ENCODE results near the gene FUT2. TPM values are rescaled to one million over a fixed set of nuclear protein-coding genes. Genes with fewer than 3 reads are reported as not detected.

Gene FUT2
- polyA plus RNA-seq, 1 donor from 2014 or later = not detected

DNA sequence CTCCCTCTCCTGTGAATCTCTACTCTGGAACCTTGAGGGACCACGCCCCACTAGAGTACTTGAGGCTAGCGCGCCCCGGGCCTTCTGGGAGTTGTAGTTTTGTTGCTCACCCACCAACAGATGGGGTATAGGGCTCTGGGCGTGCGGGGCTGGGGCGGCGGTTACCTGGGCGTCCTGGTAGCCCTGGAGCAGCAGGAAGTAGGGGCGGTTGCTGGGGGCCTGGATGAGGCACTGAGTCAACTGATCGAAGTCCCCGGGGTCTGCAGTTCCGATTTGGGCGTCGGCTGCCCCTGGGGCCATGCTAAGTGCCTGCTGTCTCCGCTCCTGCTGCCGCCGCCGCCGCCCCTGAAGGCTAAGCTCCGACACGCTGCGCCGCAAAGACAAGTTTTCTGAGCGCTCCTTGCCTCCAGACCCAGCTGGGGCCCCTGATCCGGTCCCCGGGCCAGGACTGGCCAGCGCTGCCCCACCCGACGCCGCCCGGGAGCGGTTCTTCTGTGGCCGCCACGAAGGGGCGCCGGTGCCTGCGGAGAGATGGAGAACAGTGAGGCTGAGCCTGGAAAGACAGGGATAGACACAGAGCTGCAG is 39.4 kb downstream of the FUT2 start:
- H3K4me2 ChIP-seq (ENCODE audit: low read length) = no peak overlapping the region
- H2AFZ ChIP-seq (ENCODE audit: low read depth, low read length) = no peak overlapping the region
- H3K27me3 ChIP-seq (ENCODE audit: insufficient read depth, low read depth, low read length) = peaks cover 12% of the 10 kb centered on the region
- no peaks in the 10 kb centered on the region for H3K9me3 ChIP-seq (ENCODE audit: low read length)
- no peak overlapping the region for H3K9ac ChIP-seq (ENCODE audit: low read length)
- H3K9me2 ChIP-seq (ENCODE audit: insufficient read depth, low read length) = no peaks in the 10 kb centered on the region
- peak overlapping the region; percentile 38 for H3K4me3 ChIP-seq (ENCODE audit: low read length)
- no peaks in the 10 kb centered on the region for H4K20me1 ChIP-seq (ENCODE audit: insufficient read depth)
- no peak overlapping the region for H3K27ac ChIP-seq (ENCODE audit: low read length)
- no peaks in the 10 kb centered on the region for H3F3A ChIP-seq (ENCODE audit: insufficient read depth, low read length, poor library complexity, severe bottlenecking)
- no peak for TF ChIP-seq EZH2 (IDR thresholded peaks at IDR 0.05; ENCODE audit: borderline replicate concordance, insufficient read depth, low read length, poor library complexity, severe bottlenecking)
- no peak for TF ChIP-seq CTCF (IDR thresholded peaks at IDR 0.05; ENCODE audit: poor library complexity, severe bottlenecking)
- no peak for TF ChIP-seq RAD21 (conservative IDR thresholded peaks at IDR 0.05)
- no peak for TF ChIP-seq MXI1 (conservative IDR thresholded peaks at IDR 0.05; ENCODE audit: poor library complexity, severe bottlenecking)
- TF ChIP-seq TAF1 (IDR thresholded peaks at IDR 0.05; ENCODE audit: low read depth) = no peak
- no peak for TF ChIP-seq SMC3 (conservative IDR thresholded peaks at IDR 0.05; ENCODE audit: poor library complexity)
- no peak for TF ChIP-seq REST (IDR thresholded peaks at IDR 0.05; ENCODE audit: borderline replicate concordance)
- no peak for TF ChIP-seq POLR2AphosphoS5 (IDR thresholded peaks at IDR 0.05)
- TF ChIP-seq EP300 (conservative IDR thresholded peaks at IDR 0.05; ENCODE audit: poor library complexity, severe bottlenecking) = no peak
- H3K36me3 ChIP-seq (ENCODE audit: insufficient read depth, low read length) = no peaks in the 10 kb centered on the region
- no peaks in the 10 kb centered on the region for H3K79me2 ChIP-seq (replicated peaks; ENCODE audit: insufficient read depth, low read length)

DNA sequence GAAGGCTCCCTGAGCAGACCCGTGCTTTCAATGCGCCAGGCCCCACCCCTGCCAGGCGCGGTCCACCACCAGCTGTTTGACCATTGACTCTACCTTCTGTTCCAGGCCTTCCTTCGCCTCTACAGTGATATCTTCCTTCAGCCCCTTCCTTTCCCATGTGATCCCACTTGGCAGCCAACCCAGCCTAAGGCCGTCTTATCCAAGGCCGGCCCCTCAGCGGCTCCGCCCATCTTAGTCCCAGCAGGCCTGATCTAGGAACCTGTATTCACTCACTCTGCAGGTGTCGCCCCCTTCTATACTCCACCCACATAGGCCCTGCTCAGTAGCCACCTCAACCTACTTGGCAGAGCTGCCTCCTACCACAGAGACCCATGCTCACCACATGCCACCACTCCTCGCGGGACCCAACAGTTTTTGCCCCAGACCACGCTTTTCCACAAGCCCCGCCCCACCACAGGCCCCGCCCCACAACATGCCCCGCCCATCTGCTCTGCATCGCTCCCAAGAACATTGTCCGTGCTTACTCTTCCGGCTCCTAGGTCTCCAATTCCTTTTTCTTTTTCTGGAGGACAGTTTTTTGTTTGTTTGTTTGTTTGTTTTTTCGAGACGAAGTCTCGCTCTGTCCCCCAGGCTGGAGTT is 41.7 kb downstream of the FUT2 start:
- Histone ChIP-seq H3K9me2 (ENCODE audit: insufficient read depth, low read length) (no peaks in the 10 kb centered on the region), H3K27me3 (ENCODE audit: insufficient read depth, low read depth, low read length) (peaks cover 13% of the 10 kb centered on the region), H3K9me3 (ENCODE audit: low read length) (no peaks in the 10 kb centered on the region), H3K9ac (ENCODE audit: low read length) (no peak overlapping the region), H2AFZ (ENCODE audit: low read depth, low read length) (no peak overlapping the region), H3F3A (ENCODE audit: insufficient read depth, low read length, poor library complexity, severe bottlenecking) (no peaks in the 10 kb centered on the region), H3K4me2 (ENCODE audit: low read length) (no peak overlapping the region), H3K36me3 (ENCODE audit: insufficient read depth, low read length) (no peaks in the 10 kb centered on the region), H4K20me1 (ENCODE audit: insufficient read depth) (no peaks in the 10 kb centered on the region), H3K79me2 (replicated peaks; ENCODE audit: insufficient read depth, low read length) (no peaks in the 10 kb centered on the region), H3K4me3 (ENCODE audit: low read length) (no peak overlapping the region), H3K27ac (ENCODE audit: low read length) (no peak overlapping the region)
- no peak for TF ChIP-seq TAF1 (IDR thresholded peaks at IDR 0.05; ENCODE audit: low read depth)
- no peak for TF ChIP-seq RAD21 (conservative IDR thresholded peaks at IDR 0.05)
- TF ChIP-seq SMC3 (conservative IDR thresholded peaks at IDR 0.05; ENCODE audit: poor library complexity) = no peak
- TF ChIP-seq CTCF (IDR thresholded peaks at IDR 0.05; ENCODE audit: poor library complexity, severe bottlenecking) = no peak
- no peak for TF ChIP-seq POLR2AphosphoS5 (IDR thresholded peaks at IDR 0.05)
- no peak for TF ChIP-seq REST (IDR thresholded peaks at IDR 0.05; ENCODE audit: borderline replicate concordance)
- TF ChIP-seq EZH2 (IDR thresholded peaks at IDR 0.05; ENCODE audit: borderline replicate concordance, insufficient read depth, low read length, poor library complexity, severe bottlenecking) = no peak
- no peak for TF ChIP-seq EP300 (conservative IDR thresholded peaks at IDR 0.05; ENCODE audit: poor library complexity, severe bottlenecking)
- TF ChIP-seq MXI1 (conservative IDR thresholded peaks at IDR 0.05; ENCODE audit: poor library complexity, severe bottlenecking) = no peak

Measured in neural cell (in vitro differentiated cells).